GM12878 (cell line): ENCODE data around the gene THRA. TPM values are rescaled to one million over a fixed set of nuclear protein-coding genes. Genes with fewer than 3 reads are reported as not detected.
A peak's percentile ranks its signal among the peaks of the same experiment; 100 is the strongest.

Source experiments
- BHLHE40 ChIP-seq, 2 experiments: fragments of 450-650 bp in 1 of 2; IDR thresholded peaks; 2 replicates each; pipeline ENCODE4 v1.6.1; 2011 to 2017; ENCODE audit warnings: low read depth in 2 of 2, borderline replicate concordance in 1 of 2, improper control_type of control experiment in 1 of 2, low read length in 1 of 2, mild to moderate bottlenecking in 1 of 2
- CHD1 ChIP-seq: IDR thresholded peaks from 2 replicates; pipeline ENCODE4 v1.6.1; 2012; ENCODE audit warnings: low read depth, low read length, improper control_type of control experiment
- CHD2 ChIP-seq: IDR thresholded peaks from 2 replicates; pipeline ENCODE4 v1.6.1; 2011; ENCODE audit warnings: low read depth, low read length, improper control_type of control experiment, borderline replicate concordance
- FOXM1 ChIP-seq: IDR thresholded peaks from 2 replicates; pipeline ENCODE4 v1.6.1; 2012; ENCODE audit warnings: low read depth, mild to moderate bottlenecking, inconsistent platforms, low read length, moderate library complexity
- HDGF ChIP-seq: fragments of 450-650 bp; IDR thresholded peaks from 2 replicates; pipeline ENCODE4 v1.6.1; 2016; ENCODE audit warnings: antibody characterized with exemption
- RELB ChIP-seq: fragments of 450-650 bp; IDR thresholded peaks from 2 replicates; pipeline ENCODE4 v1.6.1; 2017; ENCODE audit warnings: low read depth, mild to moderate bottlenecking, moderate library complexity
- ZNF592 ChIP-seq: fragments of 450-650 bp; IDR thresholded peaks from 2 replicates; pipeline ENCODE4 v1.6.1; 2017; ENCODE audit warnings: mild to moderate bottlenecking, moderate library complexity
- polyA plus RNA-seq, 11 experiments: library from polyadenylated mRNA; depleted of rRNA in 4 of 11; unstranded in 6 of 11; stranded (reverse) in 5 of 11; fragments of >200 nt; fragmentation: Nextera tagmentation in 4 of 11; fragmentation: Illumina TruSeq in 1 of 11; extraction: Ambion mirVana in 4 of 11; extraction: Trizol in 1 of 11; gene quantifications; 1 replicate in 1 of 11; 2 replicates in 10 of 11; pipeline versions ENCODE4 v1.2.1 to v1.2.3, GENCODE V29; 2011 to 2016; ENCODE audit warnings: inconsistent platforms in 2 of 11, missing spikeins in 2 of 11, low read depth in 1 of 11
- total RNA-seq, 4 experiments: library from RNA; depleted of rRNA in 3 of 4; stranded (reverse); fragments of >200 nt in 3 of 4; fragmentation: Illumina TruSeq in 1 of 4; extraction: Trizol in 1 of 4; gene quantifications; 2 replicates each; pipeline versions ENCODE4 v1.2.1 to v1.2.3, GENCODE V29; 2013 to 2021
- TF ChIP-seq, protein P1 (sequence below): IDR thresholded peaks from 2 replicates; pipeline ENCODE4 v1.6.1; 2011; ENCODE audit warnings: borderline replicate concordance, low read depth, mild to moderate bottlenecking, moderate library complexity, mixed read lengths, low read length; ENCODE audit not compliant: insufficient read depth; ENCODE audit errors: extremely low read length
- TF ChIP-seq, protein P2 (sequence below): IDR thresholded peaks from 2 replicates; pipeline ENCODE4 v1.6.1; 2011; ENCODE audit warnings: mild to moderate bottlenecking, low read depth, low read length, moderate library complexity; ENCODE audit not compliant: insufficient replicate concordance

THRA gene
- total and polyA plus RNA-seq, 10 of the 15 experiments (the other 5 are each of a cell fraction or from before 2014, with no cell fraction given): 0.03 to 2.0 (median 0.64) TPM

- TF ChIP-seq FOXM1 (0 out of 2 replicates have a peak, but pooled peaks have one; percentile 35), HDGF (0 out of 2 replicates have a peak, but pooled peaks have one; percentile 46), BHLHE40 (IDR thresholded peaks at IDR 0.05; ENCODE audit: borderline replicate concordance in 1 of 2, low read depth in 2 of 2, low read length in 1 of 2) (peak; percentile 45 to 70; a peak in 2 of 4 replicates), RELB (peak; percentile 70), CHD1 (0 out of 2 replicates have a peak, but pooled peaks have one; percentile 57), CHD2 (no peak; the same call in 1 of the 2 replicates), ZNF592 (0 out of 2 replicates have a peak, but pooled peaks have one; percentile 35)
- TF ChIP-seq, protein P1, sequence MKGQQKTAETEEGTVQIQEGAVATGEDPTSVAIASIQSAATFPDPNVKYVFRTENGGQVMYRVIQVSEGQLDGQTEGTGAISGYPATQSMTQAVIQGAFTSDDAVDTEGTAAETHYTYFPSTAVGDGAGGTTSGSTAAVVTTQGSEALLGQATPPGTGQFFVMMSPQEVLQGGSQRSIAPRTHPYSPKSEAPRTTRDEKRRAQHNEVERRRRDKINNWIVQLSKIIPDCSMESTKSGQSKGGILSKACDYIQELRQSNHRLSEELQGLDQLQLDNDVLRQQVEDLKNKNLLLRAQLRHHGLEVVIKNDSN: peak; percentile 92
- TF ChIP-seq, protein P2, sequence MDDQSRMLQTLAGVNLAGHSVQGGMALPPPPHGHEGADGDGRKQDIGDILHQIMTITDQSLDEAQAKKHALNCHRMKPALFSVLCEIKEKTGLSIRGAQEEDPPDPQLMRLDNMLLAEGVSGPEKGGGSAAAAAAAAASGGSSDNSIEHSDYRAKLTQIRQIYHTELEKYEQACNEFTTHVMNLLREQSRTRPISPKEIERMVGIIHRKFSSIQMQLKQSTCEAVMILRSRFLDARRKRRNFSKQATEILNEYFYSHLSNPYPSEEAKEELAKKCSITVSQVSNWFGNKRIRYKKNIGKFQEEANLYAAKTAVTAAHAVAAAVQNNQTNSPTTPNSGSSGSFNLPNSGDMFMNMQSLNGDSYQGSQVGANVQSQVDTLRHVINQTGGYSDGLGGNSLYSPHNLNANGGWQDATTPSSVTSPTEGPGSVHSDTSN: no peak
Measured at GRCh38 chr17:40113110-40113906, 50.5 kb downstream of the THRA start (continued).
